Measurements from ENCODE around the gene TBC1D8B.
"Not testable (repeated sequence)": the region's sequence is repeated elsewhere in the genome, so short reads cannot be mapped to it uniquely, and the experiment has no call there.

Gene TBC1D8B

GRCh38 chrX:106872796-106873195 lies 70.3 kb downstream of the TBC1D8B start:
- not testable (repeated sequence) for ATAC-seq (replicated peaks); H3K36me3 Mint-ChIP-seq (ENCODE audit: insufficient read depth)

GRCh38 chrX:106874075-106874474 lies 71.6 kb downstream of the TBC1D8B start:
- no peaks in the 10 kb centered on the region for H3K9me3 Mint-ChIP-seq
- peaks cover 18 to 29% of the 10 kb centered on the region in 2 donors for H3K27me3 Mint-ChIP-seq
- DNase-seq, result no peak
- no peak overlapping the region for H3K27ac Mint-ChIP-seq
- H3K4me1 Mint-ChIP-seq (ENCODE audit: low read depth in 2 of 2), result no peaks in the 10 kb centered on the region
- ATAC-seq (replicated peaks), result no peak
- no peak overlapping the region for H3K4me3 Mint-ChIP-seq
- H3K36me3 Mint-ChIP-seq (ENCODE audit: insufficient read depth), result no peaks in the 10 kb centered on the region

More at GRCh38 chrX:106872796-106873195, 70.3 kb downstream of the TBC1D8B start:
- H3K9me3 Mint-ChIP-seq; H3K27ac Mint-ChIP-seq; H3K4me3 Mint-ChIP-seq; DNase-seq; H3K4me1 Mint-ChIP-seq (ENCODE audit: low read depth in 2 of 2): not testable (repeated sequence)
- peaks cover 12 to 16% of the 10 kb centered on the region in 2 donors for H3K27me3 Mint-ChIP-seq

GRCh38 chrX:106875151-106875550 lies 72.7 kb downstream of the TBC1D8B start:
- peaks cover 28 to 39% of the 10 kb centered on the region in 2 donors for H3K27me3 Mint-ChIP-seq
- no peak overlapping the region for H3K4me3 Mint-ChIP-seq
- DNase-seq (no peak), ATAC-seq (replicated peaks) (no peak)
- H3K36me3 Mint-ChIP-seq (ENCODE audit: insufficient read depth), result no peaks in the 10 kb centered on the region
- no peaks in the 10 kb centered on the region for H3K9me3 Mint-ChIP-seq
- H3K27ac Mint-ChIP-seq, result no peak overlapping the region
- H3K4me1 Mint-ChIP-seq (ENCODE audit: low read depth in 2 of 2), result no peaks in the 10 kb centered on the region

- Mint-ChIP-seq H3K27ac (no peak overlapping the region), H3K4me3 (no peak overlapping the region), H3K36me3 (ENCODE audit: insufficient read depth) (no peaks in the 10 kb centered on the region), H3K27me3 (peaks cover 11 to 21% of the 10 kb centered on the region in 2 donors), H3K9me3 (no peaks in the 10 kb centered on the region), H3K4me1 (ENCODE audit: low read depth in 2 of 2) (no peaks in the 10 kb centered on the region)
- ATAC-seq (replicated peaks) (no peak), DNase-seq (no peak)
Observed at GRCh38 chrX:106889468-106889867, 87.0 kb downstream of the TBC1D8B start.

- Mint-ChIP-seq H3K27ac (no peak overlapping the region), H3K36me3 (ENCODE audit: insufficient read depth) (no peaks in the 10 kb centered on the region), H3K9me3 (no peaks in the 10 kb centered on the region), H3K4me3 (no peak overlapping the region), H3K4me1 (ENCODE audit: low read depth in 2 of 2) (no peaks in the 10 kb centered on the region), H3K27me3 (peaks cover 11 to 20% of the 10 kb centered on the region in 2 donors)
- no peak for ATAC-seq (replicated peaks)
- DNase-seq, result no peak
Observed at GRCh38 chrX:106891762-106892460, 89.4 kb downstream of the TBC1D8B start.

GRCh38 chrX:106894392-106894909 lies 92.0 kb downstream of the TBC1D8B start:
- H3K27ac Mint-ChIP-seq, result no peak overlapping the region
- DNase-seq (peak; percentile 17 to 25 (median 23)), ATAC-seq (replicated peaks) (peak; percentile 51)
- no peak overlapping the region for H3K4me3 Mint-ChIP-seq
- no peaks in the 10 kb centered on the region for H3K9me3 Mint-ChIP-seq
- no peaks in the 10 kb centered on the region for H3K36me3 Mint-ChIP-seq (ENCODE audit: insufficient read depth)
- peaks cover 0 to 12% of the 10 kb centered on the region in 2 donors for H3K27me3 Mint-ChIP-seq
- H3K4me1 Mint-ChIP-seq (ENCODE audit: low read depth in 2 of 2), result no peaks in the 10 kb centered on the region

GRCh38 chrX:106894978-106895452 lies 92.5 kb downstream of the TBC1D8B start:
- Mint-ChIP-seq H3K27ac (no peak overlapping the region), H3K4me3 (no peak overlapping the region), H3K36me3 (ENCODE audit: insufficient read depth) (no peaks in the 10 kb centered on the region), H3K9me3 (no peaks in the 10 kb centered on the region), H3K27me3 (peaks cover 0 to 12% of the 10 kb centered on the region in 2 donors), H3K4me1 (ENCODE audit: low read depth in 2 of 2) (no peaks in the 10 kb centered on the region)
- DNase-seq, result no peak
- no peak for ATAC-seq (replicated peaks)

- ATAC-seq (replicated peaks), result no peak
- H3K27me3 Mint-ChIP-seq, result peaks cover 0 to 7% of the 10 kb centered on the region in 2 donors
- no peaks in the 10 kb centered on the region for H3K4me1 Mint-ChIP-seq (ENCODE audit: low read depth in 2 of 2)
- H3K36me3 Mint-ChIP-seq (ENCODE audit: insufficient read depth), result no peaks in the 10 kb centered on the region
- no peak for DNase-seq
- H3K4me3 Mint-ChIP-seq, result no peak overlapping the region
- no peak overlapping the region for H3K27ac Mint-ChIP-seq
- no peaks in the 10 kb centered on the region for H3K9me3 Mint-ChIP-seq
Observed at GRCh38 chrX:106897259-106897658, 94.8 kb downstream of the TBC1D8B start.

GRCh38 chrX:106898462-106898861 lies 96.0 kb downstream of the TBC1D8B start:
- ATAC-seq (replicated peaks) (peak; percentile 64), DNase-seq (peak in 1 of 3 experiments; percentile 6)
- H3K27ac Mint-ChIP-seq, result peak overlapping the region in 1 of 2 donors; percentile 76

GRCh38 chrX:106899276-106899675 lies 96.8 kb downstream of the TBC1D8B start:
- DNase-seq (no peak), ATAC-seq (replicated peaks) (no peak)
- Mint-ChIP-seq H3K9me3 (no peaks in the 10 kb centered on the region), H3K27me3 (no peaks in the 10 kb centered on the region), H3K4me1 (ENCODE audit: low read depth in 2 of 2) (no peaks in the 10 kb centered on the region), H3K36me3 (ENCODE audit: insufficient read depth) (no peaks in the 10 kb centered on the region), H3K27ac (no peak overlapping the region), H3K4me3 (no peak overlapping the region)

More at GRCh38 chrX:106898462-106898861, 96.0 kb downstream of the TBC1D8B start:
- Mint-ChIP-seq H3K4me3 (no peak overlapping the region), H3K27me3 (peaks cover 0 to 3% of the 10 kb centered on the region in 2 donors), H3K4me1 (ENCODE audit: low read depth in 2 of 2) (no peaks in the 10 kb centered on the region), H3K9me3 (no peaks in the 10 kb centered on the region), H3K36me3 (ENCODE audit: insufficient read depth) (no peaks in the 10 kb centered on the region)

GRCh38 chrX:106899841-106900240 lies 97.4 kb downstream of the TBC1D8B start:
- Mint-ChIP-seq H3K9me3 (no peaks in the 10 kb centered on the region), H3K4me1 (ENCODE audit: low read depth in 2 of 2) (no peaks in the 10 kb centered on the region), H3K27me3 (no peaks in the 10 kb centered on the region), H3K27ac (no peak overlapping the region), H3K4me3 (no peak overlapping the region), H3K36me3 (ENCODE audit: insufficient read depth) (no peaks in the 10 kb centered on the region)
- ATAC-seq (replicated peaks) (no peak), DNase-seq (no peak)

GRCh38 chrX:106901341-106901740 lies 98.9 kb downstream of the TBC1D8B start:
- Mint-ChIP-seq H3K9me3 (no peaks in the 10 kb centered on the region), H3K36me3 (ENCODE audit: insufficient read depth) (no peaks in the 10 kb centered on the region), H3K27ac (no peak overlapping the region), H3K27me3 (no peaks in the 10 kb centered on the region), H3K4me1 (ENCODE audit: low read depth in 2 of 2) (no peaks in the 10 kb centered on the region), H3K4me3 (no peak overlapping the region)
- ATAC-seq (replicated peaks) (no peak), DNase-seq (no peak)

GRCh38 chrX:106901781-106902219 lies 99.3 kb downstream of the TBC1D8B start:
- H3K36me3 Mint-ChIP-seq (ENCODE audit: insufficient read depth), result no peaks in the 10 kb centered on the region
- no peaks in the 10 kb centered on the region for H3K9me3 Mint-ChIP-seq
- no peaks in the 10 kb centered on the region for H3K27me3 Mint-ChIP-seq
- ATAC-seq (replicated peaks), result no peak
- no peak overlapping the region for H3K4me3 Mint-ChIP-seq
- DNase-seq, result no peak
- no peak overlapping the region for H3K27ac Mint-ChIP-seq
- H3K4me1 Mint-ChIP-seq (ENCODE audit: low read depth in 2 of 2), result no peaks in the 10 kb centered on the region

- Mint-ChIP-seq H3K9me3 (no peaks in the 10 kb centered on the region), H3K27me3 (no peaks in the 10 kb centered on the region), H3K36me3 (ENCODE audit: insufficient read depth) (no peaks in the 10 kb centered on the region), H3K4me3 (no peak overlapping the region), H3K27ac (no peak overlapping the region), H3K4me1 (ENCODE audit: low read depth in 2 of 2) (no peaks in the 10 kb centered on the region)
- DNase-seq, result no peak
- no peak for ATAC-seq (replicated peaks)
Observed at GRCh38 chrX:106902684-106903083, 100.2 kb downstream of the TBC1D8B start.
